ENCODE results near the gene CALML3. TPM values are rescaled to one million over a fixed set of nuclear protein-coding genes. Genes with fewer than 3 reads are reported as not detected.

Gene CALML3
- total and polyA plus RNA-seq, 2 of the 8 experiments (the other 6 are each of a cell fraction or from before 2014, with no cell fraction given) = not detected

DNA sequence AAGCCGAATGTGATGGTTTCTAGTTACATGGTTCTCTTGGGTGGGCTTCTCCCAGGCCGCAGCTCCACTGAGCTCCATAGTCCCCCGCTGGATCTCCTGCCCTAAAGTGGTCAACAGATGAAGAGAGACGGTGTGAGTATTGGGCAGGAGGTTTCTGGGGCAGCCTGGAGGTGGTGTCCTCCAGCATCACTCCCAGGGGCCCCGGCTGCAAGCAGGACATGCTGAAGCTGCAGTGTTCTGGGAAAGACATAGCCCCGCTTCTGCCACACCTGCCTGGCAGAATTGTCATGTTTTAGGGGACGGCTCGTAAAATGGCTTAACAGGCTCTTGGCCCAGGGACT lies 40.4 kb downstream of the CALML3 start:
- peaks cover 4% of the 10 kb centered on the region; the same call in 1 of the 2 replicates for H3K23me2 ChIP-seq (ENCODE audit: low read depth, low read length)
- no peak overlapping the region for H4K91ac ChIP-seq (replicated peaks; ENCODE audit: insufficient read length, low read length)
- H4K20me1 ChIP-seq (replicated peaks in 1 of 2; ENCODE audit: control insufficient read depth in 1 of 2, insufficient read depth in 2 of 2, low read length in 2 of 2) = no peaks in the 10 kb centered on the region
- DNase-seq (ENCODE audit: low read depth in 1 of 2, low spot score in 2 of 2) = no peak
- H3K79me2 ChIP-seq (ENCODE audit: control insufficient read depth in 1 of 2, insufficient read depth in 2 of 2, low read length in 2 of 2) = no peaks in the 10 kb centered on the region
- ChIA-PET CTCF (ENCODE audit: partially characterized antibody) (interaction anchor here (0.7 to 1.2 kb wide), 2 partner anchors 26 to 119 kb away, joined by 3 read pairs; no protein-coding TSS in a partner anchor), POLR2A (ENCODE audit: partially characterized antibody) (no interaction called here)
- H3K79me1 ChIP-seq (ENCODE audit: low read depth, low read length) = no peaks in the 10 kb centered on the region
- no peak overlapping the region for H2BK120ac ChIP-seq (replicated peaks; ENCODE audit: low read depth, low read length)
- H3K18ac ChIP-seq (ENCODE audit: extremely low read depth, low read length) = no peak overlapping the region
- 80% methylated on average over 8 of the region's 8 CpGs; no CpG with 5 or more reads in 1 of the 2 experiments for WGBS, 2 experiments (ENCODE audit: extremely low coverage in 1 of 2, insufficient coverage in 1 of 2, insufficient read length in 1 of 2, insufficient replicate concordance in 2 of 2, low coverage in 1 of 2, low lambda C conversion rate in 2 of 2, missing lambda C conversion rate in 1 of 2)
- no peaks in the 10 kb centered on the region for H3K36me3 ChIP-seq (ENCODE audit: control insufficient read depth in 2 of 4, insufficient read depth in 4 of 4, low read length in 3 of 4)
- H3K56ac ChIP-seq (replicated peaks; ENCODE audit: insufficient read length, low read depth, low read length) = no peak overlapping the region
- H4K8ac ChIP-seq (ENCODE audit: extremely low read depth, insufficient read depth, low read length) = no peak overlapping the region
- no peak overlapping the region for H3K4me2 ChIP-seq (ENCODE audit: insufficient read depth in 1 of 2, low read depth in 2 of 2, low read length in 2 of 2)
- no peak overlapping the region for H3K14ac ChIP-seq (ENCODE audit: insufficient read length)
- no peak overlapping the region for H2AFZ ChIP-seq (ENCODE audit: low read length)
- no peak overlapping the region for H2BK12ac ChIP-seq (ENCODE audit: low read depth, low read length)
- H3K23ac ChIP-seq (ENCODE audit: insufficient read length) = no peak overlapping the region
- H2BK15ac ChIP-seq (ENCODE audit: low read length) = no peak overlapping the region
- no peak overlapping the region for H4K5ac ChIP-seq (ENCODE audit: insufficient read length, low read depth, low read length)
- H2BK20ac ChIP-seq (ENCODE audit: low read length) = no peak overlapping the region
- H3K9me3 ChIP-seq (ENCODE audit: insufficient read depth in 2 of 2, low read depth in 1 of 2, low read length in 1 of 2) = no peaks in the 10 kb centered on the region
- H3K27me3 ChIP-seq (replicated peaks in 1 of 4; ENCODE audit: control insufficient read depth in 3 of 4, extremely low read depth in 1 of 4, insufficient read depth in 3 of 4, low read length in 3 of 4) = no peaks in the 10 kb centered on the region
- no peak for FAIRE-seq
- H3K4me1 ChIP-seq (replicated peaks in 1 of 4; ENCODE audit: control insufficient read depth in 3 of 4, insufficient read depth in 4 of 4, low read length in 3 of 4) = no peaks in the 10 kb centered on the region; a peak in 1 of 7 replicates
- H3K4me3 ChIP-seq (ENCODE audit: extremely low read depth in 1 of 4, insufficient read depth in 2 of 4, low read depth in 3 of 4, low read length in 4 of 4) = no peak overlapping the region
- no peak overlapping the region for H2AK5ac ChIP-seq (ENCODE audit: low read depth, low read length)
- no peak overlapping the region for H3K9ac ChIP-seq (replicated peaks in 1 of 4; ENCODE audit: extremely low read depth in 1 of 4, low read depth in 3 of 4, low read length in 3 of 4)
- H3K4ac ChIP-seq (replicated peaks; ENCODE audit: insufficient read length, low read depth, low read length) = no peak overlapping the region
- H3K27ac ChIP-seq (ENCODE audit: low read depth, low read length) = no peak overlapping the region
- TF ChIP-seq, protein P1, sequence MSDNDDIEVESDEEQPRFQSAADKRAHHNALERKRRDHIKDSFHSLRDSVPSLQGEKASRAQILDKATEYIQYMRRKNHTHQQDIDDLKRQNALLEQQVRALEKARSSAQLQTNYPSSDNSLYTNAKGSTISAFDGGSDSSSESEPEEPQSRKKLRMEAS (IDR thresholded peaks at IDR 0.05) = no peak
- TF ChIP-seq NRF1 (IDR thresholded peaks at IDR 0.05; ENCODE audit: low read depth, low read length) (no peak), RFX5 (IDR thresholded peaks at IDR 0.05; ENCODE audit: borderline replicate concordance, low read depth, low read length) (no peak), BACH1 (IDR thresholded peaks at IDR 0.05; ENCODE audit: low read length) (no peak), CBX8 (IDR thresholded peaks at IDR 0.05; ENCODE audit: borderline replicate concordance, low read depth, low read length) (no peak), CTBP2 (IDR thresholded peaks at IDR 0.05; ENCODE audit: borderline replicate concordance, insufficient read depth, insufficient read length, low read length) (no peak), TCF12 (IDR thresholded peaks at IDR 0.05; ENCODE audit: low read depth, low read length) (no peak), CBX5 (IDR thresholded peaks at IDR 0.05; ENCODE audit: low read depth, low read length) (no peak), EP300 (IDR thresholded peaks at IDR 0.05; ENCODE audit: borderline replicate concordance in 1 of 2, low read depth in 2 of 2, low read length in 2 of 2) (no peak), TAF1 (IDR thresholded peaks at IDR 0.05; ENCODE audit: low read depth, low read length) (no peak), EZH2 (IDR thresholded peaks at IDR 0.05; ENCODE audit: low read depth, low read length, severe bottlenecking) (no peak), KDM1A (IDR thresholded peaks at IDR 0.05; ENCODE audit: borderline replicate concordance, low read length) (no peak), POLR2AphosphoS5 (IDR thresholded peaks at IDR 0.05; ENCODE audit: low read depth, low read length) (no peak), EGR1 (IDR thresholded peaks at IDR 0.05; ENCODE audit: borderline replicate concordance, low read depth, low read length) (no peak)
- no peak overlapping the region for H2BK5ac ChIP-seq (ENCODE audit: low read depth, low read length)

All from H1 (cell line).